GM19438 (cell line): ENCODE results near the gene GNLY.

Source experiments
- ATAC-seq: cut with Tn5 transposase; IDR thresholded peaks from one replicate; pipeline ENCODE4 v1.9.1; 2021; ENCODE audit warnings: low read depth; ENCODE audit not compliant: unreplicated experiment

The GNLY gene

GRCh38 chr2:85723707-85724360 lies 29.7 kb downstream of the GNLY start:
- no peak for ATAC-seq

- no peak for ATAC-seq
Measured at GRCh38 chr2:85724731-85725181, 30.6 kb downstream of the GNLY start.

- ATAC-seq, result no peak
Measured at GRCh38 chr2:85725451-85725850, 31.3 kb downstream of the GNLY start.

- ATAC-seq, result no peak
Measured at GRCh38 chr2:85727798-85728197, 33.6 kb downstream of the GNLY start.

GRCh38 chr2:85728342-85728741 lies 34.2 kb downstream of the GNLY start:
- no peak for ATAC-seq

GRCh38 chr2:85728883-85729824 lies 35.0 kb downstream of the GNLY start:
- ATAC-seq, result no peak

- ATAC-seq, result no peak
Measured at GRCh38 chr2:85729825-85730510, 35.8 kb downstream of the GNLY start.

- ATAC-seq, result no peak
Measured at GRCh38 chr2:85730686-85731230, 36.6 kb downstream of the GNLY start.

- ATAC-seq, result no peak
Measured at GRCh38 chr2:85731606-85732005, 37.4 kb downstream of the GNLY start.

GRCh38 chr2:85732467-85733120 lies 38.4 kb downstream of the GNLY start:
- ATAC-seq, result no peak

- no peak for ATAC-seq
Measured at GRCh38 chr2:85733121-85733960, 39.2 kb downstream of the GNLY start.

GRCh38 chr2:85734015-85734414 lies 39.9 kb downstream of the GNLY start:
- ATAC-seq, result no peak

GRCh38 chr2:85734942-85735608 lies 40.9 kb downstream of the GNLY start:
- no peak for ATAC-seq

- no peak for ATAC-seq
Measured at GRCh38 chr2:85735691-85736090, 41.5 kb downstream of the GNLY start.

- ATAC-seq, result no peak
Measured at GRCh38 chr2:85736456-85737355, 42.5 kb downstream of the GNLY start.

- no peak for ATAC-seq
Measured at GRCh38 chr2:85737481-85737880, 43.3 kb downstream of the GNLY start.

GRCh38 chr2:85737961-85738360 lies 43.8 kb downstream of the GNLY start:
- no peak for ATAC-seq

- no peak for ATAC-seq
Measured at GRCh38 chr2:85740193-85740592, 46.0 kb downstream of the GNLY start.
